GM23338 (cell line): ENCODE results near the gene GNG7. TPM values are rescaled to one million over a fixed set of nuclear protein-coding genes. Genes with fewer than 3 reads are reported as not detected.

ENCODE experiments used
- EZH2 ChIP-seq: fragments of 200-600 bp; sonication (generic); IDR thresholded peaks from one replicate; pipeline ENCODE4 v1.8.0; 2017; ENCODE audit warnings: antibody characterized with exemption, mild to moderate bottlenecking, low read depth; ENCODE audit not compliant: unreplicated experiment
- NANOG ChIP-seq: IDR thresholded peaks from 2 replicates; pipeline ENCODE4 v1.6.1; 2016; ENCODE audit warnings: antibody characterized with exemption, borderline replicate concordance
- polyA plus RNA-seq: library from polyadenylated mRNA; unstranded; fragments of >200 nt; fragmentation: Nextera tagmentation; extraction: Ambion mirVana; gene quantifications from 2 replicates; pipeline ENCODE4 v1.2.1, GENCODE V29; 2016
- total RNA-seq: library from RNA; depleted of rRNA; stranded (reverse); fragments of >200 nt; shearing (Covaris generic); gene quantifications from 2 replicates; pipeline ENCODE4 v1.2.3, GENCODE V29; 2014
- TF ChIP-seq, protein P1 (sequence below): IDR thresholded peaks from one replicate; pipeline ENCODE4 v1.6.1; 2018; ENCODE audit warnings: antibody characterized with exemption; ENCODE audit not compliant: unreplicated experiment
- TF ChIP-seq, protein P2 (sequence below), 2 experiments: fragments of 200-600 bp in 1 of 2; sonication (generic) in 1 of 2; conservative IDR thresholded peaks; 2 replicates each; pipeline versions ENCODE4 v1.5.1 to v1.6.1; 2016 to 2017; ENCODE audit warnings: antibody characterized with exemption in 2 of 2, low read depth in 2 of 2, mild to moderate bottlenecking in 2 of 2, moderate library complexity in 1 of 2
- TF ChIP-seq, protein P3 (sequence below): fragments of 250-450 bp; sonication (Bioruptor Pico); IDR thresholded peaks from 2 replicates; pipeline ENCODE4 v1.5.0; 2020; ENCODE audit warnings: mild to moderate bottlenecking, moderate library complexity

Gene GNG7
- total and polyA plus RNA-seq, 2 experiments from 2014 or later = 5.1 to 5.4 TPM

DNA sequence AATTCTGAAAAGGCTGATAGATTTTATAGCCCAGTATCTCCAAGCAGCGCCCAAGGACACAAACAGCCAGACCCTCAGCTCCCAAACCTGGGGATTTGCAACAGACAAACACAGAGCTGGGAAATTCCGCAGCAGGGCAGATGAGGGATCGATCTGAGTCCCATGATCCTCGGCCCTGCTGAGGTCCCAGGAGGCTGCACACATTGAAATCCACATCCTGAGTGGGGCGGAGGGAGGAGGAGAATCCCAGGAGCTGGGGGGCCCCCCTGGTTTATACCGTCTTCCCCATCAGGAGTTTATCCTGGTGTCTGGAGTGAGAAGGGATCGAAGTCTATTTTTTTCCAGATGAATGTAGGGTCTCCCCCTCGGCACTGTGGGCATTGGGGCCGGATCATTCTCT is 49.3 kb downstream of the GNG7 start (continued):
- TF ChIP-seq, protein P1, sequence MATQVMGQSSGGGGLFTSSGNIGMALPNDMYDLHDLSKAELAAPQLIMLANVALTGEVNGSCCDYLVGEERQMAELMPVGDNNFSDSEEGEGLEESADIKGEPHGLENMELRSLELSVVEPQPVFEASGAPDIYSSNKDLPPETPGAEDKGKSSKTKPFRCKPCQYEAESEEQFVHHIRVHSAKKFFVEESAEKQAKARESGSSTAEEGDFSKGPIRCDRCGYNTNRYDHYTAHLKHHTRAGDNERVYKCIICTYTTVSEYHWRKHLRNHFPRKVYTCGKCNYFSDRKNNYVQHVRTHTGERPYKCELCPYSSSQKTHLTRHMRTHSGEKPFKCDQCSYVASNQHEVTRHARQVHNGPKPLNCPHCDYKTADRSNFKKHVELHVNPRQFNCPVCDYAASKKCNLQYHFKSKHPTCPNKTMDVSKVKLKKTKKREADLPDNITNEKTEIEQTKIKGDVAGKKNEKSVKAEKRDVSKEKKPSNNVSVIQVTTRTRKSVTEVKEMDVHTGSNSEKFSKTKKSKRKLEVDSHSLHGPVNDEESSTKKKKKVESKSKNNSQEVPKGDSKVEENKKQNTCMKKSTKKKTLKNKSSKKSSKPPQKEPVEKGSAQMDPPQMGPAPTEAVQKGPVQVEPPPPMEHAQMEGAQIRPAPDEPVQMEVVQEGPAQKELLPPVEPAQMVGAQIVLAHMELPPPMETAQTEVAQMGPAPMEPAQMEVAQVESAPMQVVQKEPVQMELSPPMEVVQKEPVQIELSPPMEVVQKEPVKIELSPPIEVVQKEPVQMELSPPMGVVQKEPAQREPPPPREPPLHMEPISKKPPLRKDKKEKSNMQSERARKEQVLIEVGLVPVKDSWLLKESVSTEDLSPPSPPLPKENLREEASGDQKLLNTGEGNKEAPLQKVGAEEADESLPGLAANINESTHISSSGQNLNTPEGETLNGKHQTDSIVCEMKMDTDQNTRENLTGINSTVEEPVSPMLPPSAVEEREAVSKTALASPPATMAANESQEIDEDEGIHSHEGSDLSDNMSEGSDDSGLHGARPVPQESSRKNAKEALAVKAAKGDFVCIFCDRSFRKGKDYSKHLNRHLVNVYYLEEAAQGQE = no peak
- TF ChIP-seq, protein P2, sequence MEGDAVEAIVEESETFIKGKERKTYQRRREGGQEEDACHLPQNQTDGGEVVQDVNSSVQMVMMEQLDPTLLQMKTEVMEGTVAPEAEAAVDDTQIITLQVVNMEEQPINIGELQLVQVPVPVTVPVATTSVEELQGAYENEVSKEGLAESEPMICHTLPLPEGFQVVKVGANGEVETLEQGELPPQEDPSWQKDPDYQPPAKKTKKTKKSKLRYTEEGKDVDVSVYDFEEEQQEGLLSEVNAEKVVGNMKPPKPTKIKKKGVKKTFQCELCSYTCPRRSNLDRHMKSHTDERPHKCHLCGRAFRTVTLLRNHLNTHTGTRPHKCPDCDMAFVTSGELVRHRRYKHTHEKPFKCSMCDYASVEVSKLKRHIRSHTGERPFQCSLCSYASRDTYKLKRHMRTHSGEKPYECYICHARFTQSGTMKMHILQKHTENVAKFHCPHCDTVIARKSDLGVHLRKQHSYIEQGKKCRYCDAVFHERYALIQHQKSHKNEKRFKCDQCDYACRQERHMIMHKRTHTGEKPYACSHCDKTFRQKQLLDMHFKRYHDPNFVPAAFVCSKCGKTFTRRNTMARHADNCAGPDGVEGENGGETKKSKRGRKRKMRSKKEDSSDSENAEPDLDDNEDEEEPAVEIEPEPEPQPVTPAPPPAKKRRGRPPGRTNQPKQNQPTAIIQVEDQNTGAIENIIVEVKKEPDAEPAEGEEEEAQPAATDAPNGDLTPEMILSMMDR (conservative IDR thresholded peaks at IDR 0.05; ENCODE audit: low read depth in 2 of 2) = no peak
- TF ChIP-seq NANOG (no peak), EZH2 (no peak)
- TF ChIP-seq, protein P3, sequence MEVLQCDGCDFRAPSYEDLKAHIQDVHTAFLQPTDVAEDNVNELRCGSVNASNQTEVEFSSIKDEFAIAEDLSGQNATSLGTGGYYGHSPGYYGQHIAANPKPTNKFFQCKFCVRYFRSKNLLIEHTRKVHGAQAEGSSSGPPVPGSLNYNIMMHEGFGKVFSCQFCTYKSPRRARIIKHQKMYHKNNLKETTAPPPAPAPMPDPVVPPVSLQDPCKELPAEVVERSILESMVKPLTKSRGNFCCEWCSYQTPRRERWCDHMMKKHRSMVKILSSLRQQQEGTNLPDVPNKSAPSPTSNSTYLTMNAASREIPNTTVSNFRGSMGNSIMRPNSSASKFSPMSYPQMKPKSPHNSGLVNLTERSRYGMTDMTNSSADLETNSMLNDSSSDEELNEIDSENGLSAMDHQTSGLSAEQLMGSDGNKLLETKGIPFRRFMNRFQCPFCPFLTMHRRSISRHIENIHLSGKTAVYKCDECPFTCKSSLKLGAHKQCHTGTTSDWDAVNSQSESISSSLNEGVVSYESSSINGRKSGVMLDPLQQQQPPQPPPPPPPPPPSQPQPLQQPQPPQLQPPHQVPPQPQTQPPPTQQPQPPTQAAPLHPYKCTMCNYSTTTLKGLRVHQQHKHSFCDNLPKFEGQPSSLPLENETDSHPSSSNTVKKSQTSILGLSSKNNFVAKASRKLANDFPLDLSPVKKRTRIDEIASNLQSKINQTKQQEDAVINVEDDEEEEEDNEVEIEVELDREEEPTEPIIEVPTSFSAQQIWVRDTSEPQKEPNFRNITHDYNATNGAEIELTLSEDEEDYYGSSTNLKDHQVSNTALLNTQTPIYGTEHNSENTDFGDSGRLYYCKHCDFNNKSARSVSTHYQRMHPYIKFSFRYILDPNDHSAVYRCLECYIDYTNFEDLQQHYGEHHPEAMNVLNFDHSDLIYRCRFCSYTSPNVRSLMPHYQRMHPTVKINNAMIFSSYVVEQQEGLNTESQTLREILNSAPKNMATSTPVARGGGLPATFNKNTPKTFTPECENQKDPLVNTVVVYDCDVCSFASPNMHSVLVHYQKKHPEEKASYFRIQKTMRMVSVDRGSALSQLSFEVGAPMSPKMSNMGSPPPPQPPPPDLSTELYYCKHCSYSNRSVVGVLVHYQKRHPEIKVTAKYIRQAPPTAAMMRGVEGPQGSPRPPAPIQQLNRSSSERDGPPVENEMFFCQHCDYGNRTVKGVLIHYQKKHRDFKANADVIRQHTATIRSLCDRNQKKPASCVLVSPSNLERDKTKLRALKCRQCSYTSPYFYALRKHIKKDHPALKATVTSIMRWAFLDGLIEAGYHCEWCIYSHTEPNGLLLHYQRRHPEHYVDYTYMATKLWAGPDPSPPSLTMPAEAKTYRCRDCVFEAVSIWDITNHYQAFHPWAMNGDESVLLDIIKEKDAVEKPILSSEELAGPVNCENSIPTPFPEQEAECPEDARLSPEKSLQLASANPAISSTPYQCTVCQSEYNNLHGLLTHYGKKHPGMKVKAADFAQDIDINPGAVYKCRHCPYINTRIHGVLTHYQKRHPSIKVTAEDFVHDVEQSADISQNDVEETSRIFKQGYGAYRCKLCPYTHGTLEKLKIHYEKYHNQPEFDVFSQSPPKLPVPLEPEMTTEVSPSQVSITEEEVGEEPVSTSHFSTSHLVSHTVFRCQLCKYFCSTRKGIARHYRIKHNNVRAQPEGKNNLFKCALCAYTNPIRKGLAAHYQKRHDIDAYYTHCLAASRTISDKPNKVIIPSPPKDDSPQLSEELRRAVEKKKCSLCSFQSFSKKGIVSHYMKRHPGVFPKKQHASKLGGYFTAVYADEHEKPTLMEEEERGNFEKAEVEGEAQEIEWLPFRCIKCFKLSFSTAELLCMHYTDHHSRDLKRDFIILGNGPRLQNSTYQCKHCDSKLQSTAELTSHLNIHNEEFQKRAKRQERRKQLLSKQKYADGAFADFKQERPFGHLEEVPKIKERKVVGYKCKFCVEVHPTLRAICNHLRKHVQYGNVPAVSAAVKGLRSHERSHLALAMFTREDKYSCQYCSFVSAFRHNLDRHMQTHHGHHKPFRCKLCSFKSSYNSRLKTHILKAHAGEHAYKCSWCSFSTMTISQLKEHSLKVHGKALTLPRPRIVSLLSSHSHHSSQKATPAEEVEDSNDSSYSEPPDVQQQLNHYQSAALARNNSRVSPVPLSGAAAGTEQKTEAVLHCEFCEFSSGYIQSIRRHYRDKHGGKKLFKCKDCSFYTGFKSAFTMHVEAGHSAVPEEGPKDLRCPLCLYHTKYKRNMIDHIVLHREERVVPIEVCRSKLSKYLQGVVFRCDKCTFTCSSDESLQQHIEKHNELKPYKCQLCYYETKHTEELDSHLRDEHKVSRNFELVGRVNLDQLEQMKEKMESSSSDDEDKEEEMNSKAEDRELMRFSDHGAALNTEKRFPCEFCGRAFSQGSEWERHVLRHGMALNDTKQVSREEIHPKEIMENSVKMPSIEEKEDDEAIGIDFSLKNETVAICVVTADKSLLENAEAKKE (CRISPR knock-in tag) = no peak
